Hindlimb muscle (tissue), 1 donor: ENCODE measurements around the gene LPAR3. TPM values are rescaled to one million over a fixed set of nuclear protein-coding genes. Genes with fewer than 3 reads are reported as not detected.
A peak's percentile ranks its signal among the peaks of the same experiment; 100 is the strongest.

ENCODE experiments used
- DNase-seq: peaks from one replicate; pipeline ENCODE4 v3.0.0-alpha.2; 2013
- polyA plus RNA-seq: library from polyadenylated mRNA; unstranded; fragments of 120-200 nt; gene quantifications from one replicate; pipeline ENCODE4 v1.2.1, GENCODE V29; 2013; ENCODE audit not compliant: insufficient read length

The LPAR3 gene
- polyA plus RNA-seq, 1 donor, result 0.12 TPM

DNA sequence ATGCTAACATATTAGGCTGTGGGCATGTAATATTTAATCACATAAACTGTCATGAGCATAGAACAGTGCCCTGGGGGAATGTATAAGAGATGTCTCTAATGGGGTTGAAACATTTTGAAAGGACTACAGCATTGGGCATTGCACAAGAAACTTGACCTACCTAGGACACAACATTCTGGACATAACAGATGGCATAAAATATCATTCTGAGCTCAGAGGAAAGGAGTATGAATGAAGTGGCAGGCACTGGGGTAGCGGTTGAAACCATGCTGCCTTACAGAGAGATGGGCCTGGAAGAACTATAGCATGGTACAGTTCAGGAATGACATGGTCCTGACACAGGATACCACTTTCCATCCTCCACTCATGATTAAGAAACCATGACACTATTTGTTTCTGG lies 69.0 kb downstream of the LPAR3 start:
- DNase-seq, result no peak

DNA sequence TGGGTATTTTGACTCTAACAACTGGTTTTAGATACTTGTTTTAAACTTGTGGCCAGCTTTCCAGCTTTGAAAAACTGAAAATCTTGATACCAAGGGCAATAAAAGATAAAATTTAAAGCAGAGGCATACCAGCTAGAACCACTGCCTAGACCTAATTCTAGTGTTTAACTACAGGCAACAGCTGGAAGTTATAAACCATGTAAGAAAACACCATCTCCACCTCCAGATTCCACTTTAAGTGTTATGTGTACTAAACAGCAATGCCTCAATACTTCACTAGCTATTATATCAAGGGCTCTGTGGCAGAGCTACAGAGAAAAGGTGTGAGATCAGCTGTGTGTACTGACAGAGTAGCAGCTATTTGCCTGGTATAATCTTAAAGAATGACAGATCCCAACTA lies 69.5 kb downstream of the LPAR3 start:
- DNase-seq, result no peak

DNA sequence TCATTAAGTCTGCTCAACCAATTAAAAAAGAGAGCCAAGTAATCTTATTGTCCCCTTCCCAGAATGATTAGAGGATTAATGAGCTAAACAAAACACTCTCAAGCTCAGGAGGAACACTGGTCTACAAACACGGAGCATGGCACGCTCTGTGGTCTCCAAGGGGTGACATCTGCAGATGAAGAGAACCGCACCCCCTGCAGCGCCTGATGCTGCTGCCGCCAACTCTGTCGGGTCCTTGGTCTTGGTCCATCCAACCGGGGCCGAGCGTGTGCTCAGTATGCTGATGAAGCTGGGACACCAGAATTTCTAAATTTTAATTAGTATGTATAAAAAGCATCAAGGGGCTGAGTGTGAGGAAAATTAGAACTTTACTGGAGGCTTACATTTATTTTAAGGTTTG lies 82.7 kb downstream of the LPAR3 start:
- no peak for DNase-seq

DNA sequence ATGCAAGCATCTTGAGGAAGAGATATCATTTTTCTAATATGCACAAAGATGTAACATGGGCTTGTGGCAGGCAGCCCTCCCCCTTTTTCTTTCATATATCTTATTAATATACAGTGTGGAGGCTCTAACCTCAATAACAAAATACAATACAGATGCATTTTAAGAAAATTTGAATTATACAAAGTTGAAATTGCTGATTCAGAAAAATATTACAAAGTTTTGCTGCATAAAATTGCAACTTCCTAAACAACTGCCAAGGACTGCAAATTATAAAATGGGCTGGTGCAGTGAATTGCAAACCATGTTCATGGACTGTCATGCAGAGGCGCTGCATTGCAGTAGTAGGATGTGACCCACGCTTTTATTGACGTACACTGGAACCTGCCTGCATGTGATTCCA lies 84.0 kb downstream of the LPAR3 start:
- no peak for DNase-seq

DNA sequence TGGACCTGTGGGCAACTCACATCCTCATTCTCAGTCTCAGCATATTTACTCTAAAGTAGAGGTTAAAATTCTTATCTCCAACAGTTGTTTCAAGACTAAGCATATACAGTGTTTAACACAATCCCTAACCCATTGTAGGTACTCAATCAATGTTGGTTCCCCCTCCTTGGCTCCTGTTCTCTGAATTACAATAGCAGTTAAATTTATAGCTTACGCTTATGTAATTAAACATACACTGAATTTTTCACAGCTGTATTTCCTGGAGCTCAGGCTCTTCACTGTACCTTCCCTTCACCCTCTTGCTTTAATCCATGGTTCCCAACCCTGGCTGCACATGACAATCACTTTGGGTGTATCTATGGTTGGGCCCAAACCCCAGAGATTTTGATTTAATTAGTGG lies 89.4 kb downstream of the LPAR3 start:
- no peak for DNase-seq

DNA sequence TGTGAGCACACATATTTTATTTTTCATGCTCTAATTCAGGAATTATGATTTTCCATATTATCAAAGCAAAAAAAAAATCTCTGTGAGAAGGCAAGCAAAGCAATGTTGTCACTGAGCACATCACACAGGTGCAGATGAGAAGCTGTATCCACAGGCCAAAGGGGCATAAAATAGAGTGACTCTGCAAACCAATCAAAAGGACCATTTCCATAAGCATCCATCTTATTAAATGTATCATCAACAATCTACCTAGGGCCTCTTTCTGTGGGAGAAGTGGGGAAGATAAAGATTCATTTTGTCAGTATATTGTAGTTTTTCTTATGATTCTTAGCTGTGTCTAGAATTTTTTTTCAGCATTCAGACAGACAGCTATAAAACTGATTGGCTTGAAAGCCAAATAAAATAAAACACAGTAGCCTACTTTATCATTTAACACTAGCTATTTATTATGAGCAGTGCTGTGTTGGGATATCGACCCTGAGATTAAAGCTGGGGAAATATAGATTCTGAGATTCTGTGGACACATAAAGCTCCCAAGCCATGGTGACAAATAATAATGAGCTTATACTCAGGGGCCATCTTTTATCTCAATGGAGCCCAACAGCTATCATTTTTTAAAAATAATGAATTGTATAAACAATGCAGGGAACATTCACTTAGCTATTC lies 90.3 kb downstream of the LPAR3 start:
- DNase-seq, result no peak

DNA sequence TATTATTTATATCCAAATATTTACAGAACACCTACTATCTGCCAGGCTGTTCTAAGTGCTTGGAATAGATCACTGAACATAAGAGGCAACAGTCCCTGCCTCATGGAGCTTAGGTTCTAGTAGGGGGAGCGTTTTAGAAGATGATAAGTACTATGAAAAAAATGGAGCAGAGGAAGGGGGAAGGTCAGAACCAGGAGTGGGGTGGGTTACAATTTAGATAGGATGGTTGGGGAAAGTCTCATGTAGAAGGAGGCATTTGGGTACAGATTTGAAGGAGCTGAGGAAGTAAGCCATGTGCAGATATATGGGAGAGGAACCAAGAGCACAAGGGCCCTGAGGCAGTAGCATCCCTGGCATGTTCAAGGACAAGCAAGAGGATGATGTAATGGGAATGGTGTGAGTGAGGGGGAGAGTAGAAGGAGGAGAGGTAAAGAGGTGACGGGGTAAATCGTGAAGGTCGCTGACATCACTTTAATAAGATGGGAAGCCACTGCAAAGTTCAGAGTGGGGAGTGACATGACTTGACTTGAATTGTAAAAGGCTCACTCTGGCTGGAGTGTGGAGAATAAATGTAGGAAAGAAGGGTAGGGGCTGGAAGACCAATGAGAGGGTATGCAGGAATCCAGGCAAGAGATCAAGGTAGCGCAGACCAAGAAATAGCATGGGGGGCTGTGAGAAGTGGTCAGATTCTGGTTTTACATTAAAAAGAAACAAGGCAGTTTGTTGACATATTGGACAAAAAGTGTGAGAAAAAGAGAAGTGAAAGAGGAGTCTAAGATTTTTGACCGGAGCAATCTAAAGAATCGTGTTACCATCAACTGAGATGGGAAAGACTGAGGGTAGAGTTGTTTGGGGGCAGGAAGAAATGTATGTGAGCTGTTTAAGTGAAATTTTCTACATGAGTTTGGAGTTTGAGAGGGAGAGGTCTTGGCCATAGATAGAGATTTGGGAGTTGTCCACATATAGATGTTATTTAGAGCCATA lies 92.6 kb downstream of the LPAR3 start:
- no peak for DNase-seq

DNA sequence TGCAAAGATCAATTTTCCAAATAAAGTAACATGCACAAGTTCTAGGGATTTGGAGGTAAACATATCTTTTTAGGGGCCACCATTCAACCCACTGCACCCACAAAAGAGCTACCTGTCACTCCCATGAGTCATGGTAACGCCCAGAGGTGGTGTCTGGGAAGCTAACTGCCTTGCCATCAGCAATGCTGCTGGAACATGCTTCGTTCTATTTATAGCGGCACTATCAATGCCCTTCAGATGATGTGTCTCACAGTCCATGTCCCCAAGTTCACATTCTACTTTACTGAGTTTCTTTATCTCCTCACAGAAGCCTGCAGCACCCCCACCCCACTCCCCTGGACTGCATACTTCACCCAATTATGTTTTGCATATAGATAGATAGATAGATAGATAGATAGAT lies 95.4 kb downstream of the LPAR3 start:
- no peak for DNase-seq

DNA sequence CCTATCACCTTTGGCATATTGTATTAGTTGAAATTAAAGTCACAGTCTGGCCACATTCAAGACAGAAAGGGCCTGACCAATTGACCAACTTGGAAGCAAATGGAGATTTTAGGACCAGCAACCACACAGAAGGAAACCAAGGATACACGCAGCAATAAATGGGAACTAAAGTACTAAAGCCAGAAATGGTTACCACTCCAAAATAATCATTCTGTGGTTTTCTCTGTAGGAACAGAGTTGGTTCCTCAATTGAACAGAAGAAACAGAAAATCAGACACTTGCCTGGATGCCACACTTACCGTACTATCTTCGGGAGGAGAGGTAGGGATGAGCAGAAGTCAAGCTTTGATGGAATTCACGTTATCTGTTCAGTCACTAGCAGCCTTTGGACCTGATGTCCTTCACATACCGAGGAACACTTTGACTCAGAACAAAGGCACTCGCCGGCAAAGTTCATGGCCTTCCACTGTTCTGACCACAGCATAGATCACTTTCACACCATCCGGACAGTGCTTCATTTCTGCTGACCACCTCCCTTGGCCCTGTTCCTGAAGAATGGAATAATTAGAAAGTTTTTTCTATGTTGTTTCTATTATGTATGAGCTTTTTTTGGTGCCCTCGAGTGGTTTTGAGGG lies 96.9 kb downstream of the LPAR3 start:
- no peak for DNase-seq

DNA sequence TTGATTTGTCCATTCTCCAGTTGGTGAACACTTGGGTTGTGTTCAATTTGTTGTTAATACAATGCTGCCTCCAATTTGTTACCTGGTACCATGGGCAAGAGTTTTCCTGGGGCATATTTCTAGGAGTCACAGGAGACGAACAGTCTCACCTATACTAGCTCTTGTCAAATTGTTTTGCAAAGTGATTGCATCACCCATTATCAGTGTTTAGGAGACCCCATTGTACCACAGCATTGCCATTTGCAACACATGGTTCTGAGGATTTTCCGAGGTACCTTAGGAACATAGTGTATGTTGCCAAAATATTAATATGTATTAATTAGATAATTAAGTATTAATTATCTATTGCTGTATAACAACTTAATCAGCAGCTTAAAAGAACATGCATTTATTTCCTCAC lies 97.8 kb downstream of the LPAR3 start:
- no peak for DNase-seq

DNA sequence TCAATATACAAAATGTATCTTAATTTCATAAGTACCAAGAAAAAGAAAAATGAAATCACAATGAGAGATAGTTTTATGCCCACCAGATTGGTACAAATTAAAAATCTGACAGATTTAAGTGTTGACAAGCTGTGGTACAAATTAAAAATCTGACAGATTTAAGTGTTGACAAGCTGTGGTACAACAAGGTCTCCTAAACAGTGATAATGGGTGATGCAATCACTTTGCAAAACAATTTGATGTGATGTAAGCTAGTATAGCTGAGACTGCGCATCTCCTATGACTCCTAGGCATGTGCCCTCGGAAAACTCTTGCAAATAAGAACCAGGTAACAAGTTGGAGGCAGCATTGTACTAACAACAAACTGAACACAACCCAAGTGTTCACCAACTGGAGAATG lies 100.6 kb downstream of the LPAR3 start:
- DNase-seq, result no peak

DNA sequence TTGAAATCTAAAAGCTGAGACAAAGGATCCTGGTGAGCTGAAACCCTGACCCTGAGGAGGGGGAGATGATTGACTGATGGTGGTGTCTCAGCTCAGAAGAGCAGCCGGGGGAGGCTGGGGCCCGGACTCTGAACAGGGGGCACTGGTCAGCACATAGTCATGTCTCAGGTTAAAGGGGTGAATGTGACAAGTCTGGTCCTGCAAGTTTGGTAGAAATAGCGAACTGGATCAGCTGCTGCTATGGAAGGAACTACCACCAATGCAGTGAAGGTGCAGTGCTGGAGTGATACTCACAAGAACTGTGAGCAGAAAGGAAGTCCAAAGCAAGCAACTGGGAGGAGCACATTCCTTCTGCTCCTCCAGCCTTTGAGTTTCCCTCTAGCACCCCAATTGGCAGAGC lies 104.0 kb downstream of the LPAR3 start:
- no peak for DNase-seq

DNA sequence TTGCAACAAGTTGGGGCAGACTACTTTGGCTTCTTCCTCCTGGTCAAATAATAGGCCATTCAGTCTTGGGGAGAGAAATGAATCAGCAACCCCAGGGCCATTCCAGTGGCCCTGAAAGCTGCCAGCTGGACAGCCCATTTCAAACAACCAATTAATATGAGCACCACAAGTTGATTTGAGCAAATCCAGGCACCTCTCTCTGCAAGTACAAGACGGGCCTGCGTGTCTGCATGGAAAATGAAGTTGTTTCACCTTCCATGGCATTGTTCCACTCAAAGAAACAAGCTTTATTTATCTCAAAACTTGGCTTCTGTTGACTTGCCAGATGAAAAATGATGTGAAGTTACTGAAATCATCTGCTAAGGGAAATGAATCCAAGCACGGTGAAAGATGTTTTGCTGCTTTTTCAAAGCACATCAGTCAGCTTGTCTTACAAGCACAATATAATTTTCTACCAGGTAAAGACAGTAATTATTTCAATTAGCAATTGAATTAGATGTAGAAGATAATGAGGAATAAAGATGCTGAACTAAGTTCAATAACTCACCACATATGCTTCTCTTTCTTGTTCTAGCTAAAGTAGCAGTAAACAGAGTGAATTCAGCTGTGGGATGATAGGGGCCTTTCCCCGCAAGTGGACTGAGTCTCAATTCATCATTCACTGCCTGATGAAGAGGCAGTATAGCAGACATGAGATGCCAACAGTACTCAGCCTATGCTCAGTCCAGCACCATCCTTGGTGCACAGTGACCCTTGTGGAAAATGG lies 107.6 kb downstream of the LPAR3 start:
- DNase-seq, result no peak

DNA sequence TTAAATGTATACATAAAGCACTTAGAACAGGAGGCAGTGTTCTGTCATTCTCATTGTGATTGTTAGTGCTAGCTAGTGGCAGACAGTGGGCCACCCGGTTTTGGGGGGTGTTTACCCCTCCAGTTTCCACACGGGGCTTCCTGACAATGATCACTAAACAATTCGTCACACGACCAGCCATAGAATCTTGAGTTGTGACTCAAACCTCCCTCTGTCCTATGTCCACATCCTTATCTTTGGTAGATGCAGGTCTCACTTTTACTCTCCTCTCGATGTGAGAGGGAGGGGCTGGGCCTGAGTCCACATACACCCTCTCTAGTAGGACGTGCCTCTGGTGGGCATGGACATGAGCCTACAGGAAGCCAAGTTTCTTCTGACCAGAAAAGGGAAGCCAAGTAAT lies 110.1 kb downstream of the LPAR3 start:
- no peak for DNase-seq

DNA sequence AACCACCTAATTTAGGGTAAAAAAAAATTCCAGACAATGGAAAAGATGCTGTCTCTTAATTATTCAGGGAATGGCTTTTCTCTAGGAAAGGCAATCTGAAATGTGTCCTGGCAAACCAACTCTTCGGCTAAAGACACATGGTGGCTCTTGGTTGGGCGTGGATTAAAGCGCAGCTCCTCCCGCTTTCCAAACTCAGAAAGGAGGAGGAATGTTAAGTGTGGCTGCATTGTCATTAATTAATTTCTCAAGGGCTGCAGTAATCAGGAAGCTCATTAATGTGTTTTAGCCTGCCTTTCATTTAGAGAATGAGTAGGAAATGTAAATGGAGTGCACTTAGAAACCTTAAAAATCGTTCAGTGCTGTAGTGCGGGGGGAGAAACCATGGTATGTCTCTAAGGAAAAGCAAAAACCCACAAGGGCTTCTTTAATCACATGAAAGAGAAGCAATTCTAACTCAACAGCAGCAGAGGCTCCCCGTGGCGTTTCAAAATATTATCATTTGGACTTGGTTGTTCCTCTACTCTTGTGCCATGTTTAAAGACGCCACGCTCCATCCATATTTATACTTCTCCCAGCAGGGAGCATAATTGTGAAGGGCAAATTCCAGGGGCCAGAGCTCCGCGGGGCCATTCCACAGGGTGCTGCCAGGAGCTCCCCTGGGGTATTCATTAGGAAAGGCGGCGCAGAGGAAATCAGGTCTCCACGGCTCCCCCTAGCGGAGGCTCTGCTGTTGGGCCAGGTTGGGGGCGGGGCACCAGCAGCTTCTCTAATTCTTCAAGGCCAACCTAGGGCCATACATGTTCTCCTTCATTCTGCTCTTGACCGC lies 110.8 kb downstream of the LPAR3 start:
- peak; percentile 3 for DNase-seq

DNA sequence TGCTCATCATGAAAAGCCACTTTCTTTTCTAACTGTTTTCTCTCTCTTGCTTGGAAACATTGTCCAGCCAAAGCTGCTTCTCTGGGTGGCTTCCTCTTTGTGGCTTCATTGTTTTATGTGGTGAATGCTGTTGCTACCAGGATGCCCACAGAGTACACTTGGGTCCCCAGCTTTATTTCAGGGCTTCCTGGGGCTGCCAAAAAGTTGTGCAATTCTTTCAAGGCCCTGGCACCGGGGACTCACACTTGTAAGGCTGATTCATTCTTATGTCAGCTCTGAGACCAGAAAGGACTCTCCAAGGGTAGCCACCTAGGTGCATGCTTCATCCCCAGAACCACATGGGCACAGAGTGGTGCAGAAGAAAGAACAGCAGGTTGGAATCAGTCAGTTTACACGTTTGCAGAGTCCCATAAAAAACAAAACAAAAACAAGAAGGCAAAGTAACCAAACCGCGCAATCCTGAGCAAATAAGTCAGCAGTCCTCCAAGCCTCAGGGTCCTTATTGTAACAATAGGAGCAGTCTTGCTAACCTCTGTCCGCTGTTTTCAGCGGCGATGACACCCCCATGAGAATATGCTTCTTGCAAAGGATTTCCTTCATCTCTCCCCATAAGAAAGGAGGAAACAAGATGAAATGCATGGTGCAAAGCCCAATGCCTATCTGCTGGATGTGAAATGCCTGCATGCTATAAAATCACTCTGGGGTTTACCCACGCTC lies 112.8 kb downstream of the LPAR3 start:
- DNase-seq, result no peak

DNA sequence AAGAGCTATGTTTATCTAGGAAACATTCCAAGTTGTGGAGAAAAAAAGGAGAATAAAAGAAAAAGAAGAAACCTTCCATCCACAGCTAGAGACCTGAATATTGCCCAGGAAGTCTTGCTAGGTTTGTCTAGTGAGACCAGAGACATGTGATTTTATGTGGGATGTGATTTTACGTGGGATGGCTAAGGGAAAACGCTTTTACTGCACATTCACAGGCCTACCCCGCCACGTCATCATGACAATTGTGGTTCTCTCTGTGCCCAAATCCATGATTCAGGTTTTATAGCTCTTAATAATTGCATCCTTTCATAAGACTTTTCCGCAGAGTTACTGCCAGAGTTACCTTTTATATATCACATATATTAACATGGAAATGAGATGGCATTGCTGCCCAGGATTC lies 116.4 kb downstream of the LPAR3 start:
- no peak for DNase-seq

DNA sequence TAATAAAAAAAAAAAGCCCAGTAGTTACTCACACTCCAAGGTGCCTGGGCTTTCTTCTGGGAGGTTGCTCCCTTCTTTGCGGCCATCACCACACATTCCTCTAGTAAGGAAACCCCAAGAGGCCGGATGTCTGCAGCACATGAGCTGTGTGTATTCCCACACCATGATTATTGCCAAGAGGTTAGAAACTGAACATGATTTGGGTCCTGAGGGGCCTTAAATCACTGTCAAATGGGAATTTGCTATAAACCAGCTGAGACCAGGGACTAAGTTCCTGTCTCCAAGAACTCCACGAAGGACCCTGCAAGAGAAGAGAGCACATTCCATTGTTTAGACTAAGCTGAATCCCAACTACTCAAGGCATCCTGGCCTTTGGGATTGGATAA lies 117.5 kb downstream of the LPAR3 start:
- no peak for DNase-seq

DNA sequence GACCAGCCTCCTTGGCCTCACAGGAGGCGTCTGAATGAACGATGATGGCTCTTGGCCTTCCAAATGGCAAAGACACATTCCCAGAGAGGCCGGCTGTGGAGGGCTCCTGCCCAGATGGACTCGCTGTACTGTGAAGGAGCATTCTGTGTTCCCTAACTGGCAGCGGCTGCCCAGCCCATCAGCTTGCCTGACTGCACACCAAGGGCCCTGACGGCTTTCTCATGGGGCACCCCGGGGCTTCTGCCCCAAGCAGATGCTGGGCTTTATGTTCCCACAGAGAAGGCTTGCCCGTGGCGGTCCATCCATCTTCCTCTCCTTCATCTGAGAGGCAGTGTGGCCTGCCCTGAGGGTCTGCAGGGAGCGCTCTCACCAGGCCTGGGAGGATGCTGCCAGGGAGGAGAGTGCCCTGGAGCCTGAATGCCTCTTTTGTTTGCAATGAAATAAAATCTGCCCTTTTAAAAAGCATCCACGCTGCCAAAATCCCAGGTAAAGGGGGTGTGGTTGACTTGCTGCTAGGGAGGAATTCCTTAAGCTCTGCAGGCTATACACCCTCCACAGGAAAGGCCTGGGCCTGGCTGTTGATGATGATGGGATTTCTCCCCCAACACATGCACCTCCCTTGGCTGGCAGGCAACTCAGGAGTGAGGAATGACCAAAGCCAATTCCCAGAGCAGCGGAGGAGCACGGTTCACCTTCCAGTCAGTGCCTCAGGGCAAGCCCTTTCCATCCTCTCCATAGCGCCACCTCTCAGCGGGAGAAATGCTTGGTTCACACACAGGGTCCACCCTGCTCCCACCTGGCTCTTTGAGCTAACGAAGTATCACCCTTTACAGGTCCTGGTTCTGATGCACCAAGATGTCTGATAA lies 118.1 kb downstream of the LPAR3 start:
- DNase-seq, result no peak

DNA sequence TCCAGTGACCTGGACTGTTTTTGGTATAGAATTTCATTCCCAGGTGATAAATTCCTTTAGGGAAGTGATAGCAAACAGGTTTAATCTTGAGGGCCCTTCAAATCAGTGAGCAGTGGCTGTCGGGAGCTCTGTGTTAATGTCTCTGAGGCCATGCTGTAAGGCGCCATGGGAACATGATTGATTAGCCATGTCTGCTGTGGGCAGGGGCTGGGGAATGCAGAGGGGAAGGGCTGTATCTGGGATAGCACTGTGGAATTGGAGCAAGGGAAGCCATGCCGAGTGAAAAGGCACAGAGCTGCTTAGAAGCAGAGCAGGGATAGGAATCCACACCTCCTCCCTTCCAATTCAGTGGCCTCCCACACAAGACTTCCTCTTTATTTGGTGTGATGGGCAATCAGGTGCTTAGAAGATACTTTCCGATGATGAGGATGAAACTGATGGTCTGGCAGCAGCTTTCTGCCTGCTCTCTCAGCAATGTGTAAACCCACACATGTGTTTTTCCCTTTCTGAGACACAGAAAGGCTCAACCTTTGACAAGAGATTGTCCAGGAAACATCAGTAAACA lies 119.0 kb downstream of the LPAR3 start:
- DNase-seq, result no peak
